Sigmoid colon (tissue), 4 donors: ENCODE data around the gene NTNG1.

Experiments
- POLR2A ChIP-seq, 2 donors: fragments of 450-650 bp; IDR thresholded peaks; one replicate each; pipeline ENCODE4 v1.6.1; 2016; ENCODE audit warnings: antibody characterized with exemption in 2 of 2, mild to moderate bottlenecking in 2 of 2, moderate library complexity in 2 of 2
- POLR2AphosphoS5 ChIP-seq, 4 donors: sonication (generic); formaldehyde crosslinking; IDR thresholded peaks; one replicate each; pipeline ENCODE4 v1.6.1; 2017; ENCODE audit warnings: antibody characterized with exemption in 4 of 4
- TF ChIP-seq, protein P1 (sequence below), 4 experiments: fragments of 450-650 bp in 3 of 4; fragments of 200-600 bp in 1 of 4; IDR thresholded peaks; one replicate each; pipeline ENCODE4 v1.5.1; 2016 to 2019; ENCODE audit warnings: antibody characterized with exemption in 4 of 4, mild to moderate bottlenecking in 3 of 4, moderate library complexity in 2 of 4

DNA sequence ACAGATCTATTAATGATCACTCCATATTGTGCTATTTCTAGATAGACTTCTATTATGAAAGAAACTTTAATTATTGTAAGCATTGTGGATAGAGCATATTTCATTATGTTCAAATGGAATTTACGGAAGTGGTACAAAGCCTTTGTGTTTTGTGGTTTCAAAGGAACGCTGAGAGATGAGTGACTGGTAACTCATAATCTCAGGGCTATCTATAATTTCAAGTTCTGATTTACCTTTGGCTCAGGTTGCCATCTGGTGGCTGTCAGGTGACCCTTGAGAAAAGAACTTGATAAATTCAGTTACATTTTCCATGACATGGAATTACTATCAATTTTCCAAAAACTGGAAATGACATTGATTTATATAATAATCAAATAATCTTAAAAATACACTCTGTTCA lies 12.2 kb downstream of the NTNG1 start:
- TF ChIP-seq POLR2AphosphoS5 (IDR thresholded peaks at IDR 0.05) (no peak), POLR2A (IDR thresholded peaks at IDR 0.05) (no peak)
- TF ChIP-seq, protein P1, sequence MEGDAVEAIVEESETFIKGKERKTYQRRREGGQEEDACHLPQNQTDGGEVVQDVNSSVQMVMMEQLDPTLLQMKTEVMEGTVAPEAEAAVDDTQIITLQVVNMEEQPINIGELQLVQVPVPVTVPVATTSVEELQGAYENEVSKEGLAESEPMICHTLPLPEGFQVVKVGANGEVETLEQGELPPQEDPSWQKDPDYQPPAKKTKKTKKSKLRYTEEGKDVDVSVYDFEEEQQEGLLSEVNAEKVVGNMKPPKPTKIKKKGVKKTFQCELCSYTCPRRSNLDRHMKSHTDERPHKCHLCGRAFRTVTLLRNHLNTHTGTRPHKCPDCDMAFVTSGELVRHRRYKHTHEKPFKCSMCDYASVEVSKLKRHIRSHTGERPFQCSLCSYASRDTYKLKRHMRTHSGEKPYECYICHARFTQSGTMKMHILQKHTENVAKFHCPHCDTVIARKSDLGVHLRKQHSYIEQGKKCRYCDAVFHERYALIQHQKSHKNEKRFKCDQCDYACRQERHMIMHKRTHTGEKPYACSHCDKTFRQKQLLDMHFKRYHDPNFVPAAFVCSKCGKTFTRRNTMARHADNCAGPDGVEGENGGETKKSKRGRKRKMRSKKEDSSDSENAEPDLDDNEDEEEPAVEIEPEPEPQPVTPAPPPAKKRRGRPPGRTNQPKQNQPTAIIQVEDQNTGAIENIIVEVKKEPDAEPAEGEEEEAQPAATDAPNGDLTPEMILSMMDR (IDR thresholded peaks at IDR 0.05), result no peak
